ENCODE data around the gene CCL25.

The CCL25 gene

DNA sequence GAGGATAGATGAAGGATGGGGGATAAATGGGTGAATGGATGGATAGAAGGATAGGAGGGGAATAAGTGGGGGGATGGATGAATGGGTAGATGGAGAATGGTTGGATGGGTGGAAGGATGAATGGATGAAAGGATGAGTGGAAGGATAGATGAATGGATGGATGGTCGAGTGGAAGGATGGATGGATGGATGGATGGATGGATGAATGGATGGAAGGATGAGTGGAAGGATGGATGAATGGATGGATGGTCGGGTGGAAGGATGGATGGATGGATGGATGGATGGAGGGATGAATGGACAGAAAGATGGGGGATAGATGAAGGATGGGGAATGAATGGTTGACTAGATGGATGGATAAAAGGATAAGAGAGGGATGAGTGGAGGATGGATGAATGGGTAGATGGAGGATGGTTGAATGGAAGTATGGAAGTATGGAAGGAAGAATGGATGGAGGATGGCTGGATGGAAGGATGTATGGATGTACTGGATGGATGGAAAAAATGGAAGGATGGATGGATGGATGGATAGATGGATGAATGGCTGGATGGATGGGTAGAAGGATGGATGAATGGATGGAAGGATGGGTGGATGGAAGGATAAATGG, 54.8 kb downstream of the CCL25 start:
- no peak overlapping the region for H3K27ac ChIP-seq (ENCODE audit: low read depth, low read length)
- peaks cover 63% of the 10 kb centered on the region for H3K36me3 ChIP-seq (ENCODE audit: insufficient read depth, low read length)
- H3K9ac ChIP-seq (ENCODE audit: low read depth, low read length), result no peak overlapping the region
- H3K27me3 ChIP-seq (ENCODE audit: insufficient read depth, low read length), result no peaks in the 10 kb centered on the region
- H3K4me1 ChIP-seq (ENCODE audit: insufficient read depth, low read length), result no peaks in the 10 kb centered on the region
- no peak overlapping the region for H3K4me3 ChIP-seq (ENCODE audit: low read length)
- no peaks in the 10 kb centered on the region for H3K9me3 ChIP-seq (ENCODE audit: insufficient read depth, low read depth, low read length)
- WGBS, result 90% methylated on average over 2 of the region's 2 CpGs

DNA sequence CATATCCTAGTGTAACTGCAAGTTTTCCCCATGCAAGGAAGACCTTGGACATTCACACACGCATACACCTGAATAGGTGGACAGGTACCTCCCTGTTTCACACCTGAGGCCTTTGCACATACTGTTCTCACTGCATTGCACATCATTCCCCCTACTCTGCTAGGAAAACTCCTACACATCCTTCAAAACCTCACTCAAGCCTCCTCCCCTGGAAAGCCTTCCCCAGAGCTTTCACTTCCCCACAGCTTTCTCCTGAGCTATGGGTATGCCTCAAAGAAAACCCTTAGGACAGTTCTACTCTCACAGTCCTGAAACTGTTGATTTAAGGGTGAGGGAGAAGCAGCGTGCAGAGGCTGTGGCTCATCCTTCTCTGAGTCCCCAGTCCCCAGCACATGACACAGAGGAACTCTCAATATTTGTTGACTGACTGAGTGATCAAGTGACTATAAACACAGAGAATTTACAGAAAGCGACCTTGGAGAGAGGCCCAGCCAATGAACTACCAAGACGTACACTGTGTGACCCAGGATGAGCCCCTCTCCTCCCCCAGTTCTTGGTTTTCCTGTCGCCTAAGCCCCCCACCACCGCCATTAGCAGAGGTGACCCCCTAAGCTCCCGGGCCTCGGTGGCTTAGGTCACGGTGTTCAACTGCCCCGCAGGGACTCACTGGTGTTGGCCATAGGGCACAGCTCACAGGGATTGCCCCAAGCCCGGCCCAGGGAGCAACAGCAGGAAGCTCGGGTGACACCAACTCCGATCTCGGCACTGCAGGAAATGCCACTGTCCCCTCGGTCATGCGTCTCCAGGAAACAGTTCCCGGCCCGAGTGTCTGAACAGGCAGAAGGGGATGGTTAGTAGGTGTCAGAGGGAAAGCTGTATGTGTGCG, 56.2 kb downstream of the CCL25 start:
- H3K4me1 ChIP-seq (ENCODE audit: insufficient read depth, low read length), result 0 out of 2 replicates have a peak, but pooled peaks cover 3% of the 10 kb centered on the region
- no peaks in the 10 kb centered on the region for H3K27me3 ChIP-seq (ENCODE audit: insufficient read depth, low read length)
- no peak overlapping the region for H3K9ac ChIP-seq (ENCODE audit: low read depth, low read length)
- WGBS, result 95% methylated on average over 19 of the region's 19 CpGs
- no peaks in the 10 kb centered on the region for H3K9me3 ChIP-seq (ENCODE audit: insufficient read depth, low read depth, low read length)
- peaks cover 53% of the 10 kb centered on the region for H3K36me3 ChIP-seq (ENCODE audit: insufficient read depth, low read length)
- no peak overlapping the region for H3K27ac ChIP-seq (ENCODE audit: low read depth, low read length)
- H3K4me3 ChIP-seq (ENCODE audit: low read length), result no peak overlapping the region

DNA sequence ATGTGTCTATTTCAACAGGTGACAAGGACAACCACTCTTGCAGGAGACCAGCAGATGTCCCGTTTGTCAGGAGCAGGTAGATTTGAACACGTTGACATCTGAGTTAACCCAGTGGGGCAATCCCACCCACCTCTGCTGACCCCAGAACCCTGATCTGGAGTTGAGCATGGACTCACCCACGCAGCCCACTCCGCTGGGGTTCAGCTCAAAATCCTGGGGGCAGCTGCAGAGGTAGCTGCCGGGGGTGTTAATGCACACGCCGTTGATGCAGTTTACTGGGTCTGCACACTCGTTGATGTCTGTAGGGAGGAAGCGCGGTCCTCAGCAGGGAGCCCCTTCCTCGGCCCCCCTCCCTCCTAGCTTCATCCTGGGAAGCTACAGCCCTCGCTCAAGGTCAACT, 56.9 kb downstream of the CCL25 start:
- Histone ChIP-seq H3K27ac (ENCODE audit: low read depth, low read length) (no peak overlapping the region), H3K4me1 (ENCODE audit: insufficient read depth, low read length) (0 out of 2 replicates have a peak, but pooled peaks cover 3% of the 10 kb centered on the region), H3K9me3 (ENCODE audit: insufficient read depth, low read depth, low read length) (no peaks in the 10 kb centered on the region), H3K36me3 (ENCODE audit: insufficient read depth, low read length) (peaks cover 54% of the 10 kb centered on the region), H3K9ac (ENCODE audit: low read depth, low read length) (no peak overlapping the region), H3K27me3 (ENCODE audit: insufficient read depth, low read length) (no peaks in the 10 kb centered on the region), H3K4me3 (ENCODE audit: low read length) (no peak overlapping the region)
- WGBS, result 89% methylated on average over 12 of the region's 12 CpGs

- Histone ChIP-seq H3K27ac (ENCODE audit: low read depth, low read length) (no peak overlapping the region), H3K9me3 (ENCODE audit: insufficient read depth, low read depth, low read length) (no peaks in the 10 kb centered on the region), H3K4me3 (ENCODE audit: low read length) (no peak overlapping the region), H3K27me3 (ENCODE audit: insufficient read depth, low read length) (no peaks in the 10 kb centered on the region), H3K4me1 (ENCODE audit: insufficient read depth, low read length) (0 out of 2 replicates have a peak, but pooled peaks cover 3% of the 10 kb centered on the region), H3K36me3 (ENCODE audit: insufficient read depth, low read length) (peaks cover 54% of the 10 kb centered on the region), H3K9ac (ENCODE audit: low read depth, low read length) (no peak overlapping the region)
- WGBS, result 91% methylated on average over 7 of the region's 7 CpGs
These were observed 57.5 kb downstream of the CCL25 start for GRCh38 chr19:8109890-8110662.

- H3K36me3 ChIP-seq (ENCODE audit: insufficient read depth, low read length), result peaks cover 53% of the 10 kb centered on the region
- no peaks in the 10 kb centered on the region for H3K27me3 ChIP-seq (ENCODE audit: insufficient read depth, low read length)
- no peak overlapping the region for H3K9ac ChIP-seq (ENCODE audit: low read depth, low read length)
- 0 out of 2 replicates have a peak, but pooled peaks cover 3% of the 10 kb centered on the region for H3K4me1 ChIP-seq (ENCODE audit: insufficient read depth, low read length)
- H3K4me3 ChIP-seq (ENCODE audit: low read length), result no peak overlapping the region
- 96% methylated on average over 16 of the region's 16 CpGs for WGBS
- no peaks in the 10 kb centered on the region for H3K9me3 ChIP-seq (ENCODE audit: insufficient read depth, low read depth, low read length)
- H3K27ac ChIP-seq (ENCODE audit: low read depth, low read length), result no peak overlapping the region
These were observed 58.4 kb downstream of the CCL25 start for GRCh38 chr19:8110931-8111330.

DNA sequence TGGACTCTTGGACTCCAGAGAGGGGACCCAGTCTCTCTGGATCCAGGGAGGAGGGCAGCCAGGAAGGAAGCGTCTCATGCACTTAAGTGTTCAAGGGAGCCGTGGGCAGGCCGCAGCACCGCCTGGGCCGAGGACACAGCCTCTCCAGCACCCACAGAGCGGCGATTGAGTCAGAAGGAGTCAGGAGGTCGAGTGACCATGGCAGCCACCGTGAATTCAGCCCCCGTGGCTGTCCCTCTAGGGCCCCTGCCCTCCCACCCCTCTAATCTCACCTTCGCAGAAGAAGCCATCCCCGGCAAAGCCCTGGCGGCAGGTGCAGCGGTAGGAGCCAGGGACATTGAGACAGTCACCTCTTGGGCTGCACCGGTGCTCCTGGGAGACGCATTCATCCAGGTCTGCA, 58.8 kb downstream of the CCL25 start:
- peaks cover 53% of the 10 kb centered on the region for H3K36me3 ChIP-seq (ENCODE audit: insufficient read depth, low read length)
- H3K27me3 ChIP-seq (ENCODE audit: insufficient read depth, low read length), result no peaks in the 10 kb centered on the region
- H3K9ac ChIP-seq (ENCODE audit: low read depth, low read length), result no peak overlapping the region
- 0 out of 2 replicates have a peak, but pooled peaks cover 3% of the 10 kb centered on the region for H3K4me1 ChIP-seq (ENCODE audit: insufficient read depth, low read length)
- no peaks in the 10 kb centered on the region for H3K9me3 ChIP-seq (ENCODE audit: insufficient read depth, low read depth, low read length)
- no peak overlapping the region for H3K27ac ChIP-seq (ENCODE audit: low read depth, low read length)
- WGBS, result 92% methylated on average over 16 of the region's 16 CpGs
- no peak overlapping the region for H3K4me3 ChIP-seq (ENCODE audit: low read length)

Measured in HUES64 (cell line).